Tibial artery (tissue), 4 donors: ENCODE data around the gene GTF2F2.

Experiments
- DNase-seq, 2 donors: peaks; one replicate each; pipeline ENCODE4 v3.0.0-alpha.2; 2019
- H3K27ac ChIP-seq, 2 donors: fragments of 200-600 bp; sonication (generic) in 1 of 2; 1 replicate in 1 of 2; 2 replicates in 1 of 2; pipeline ENCODE4 v1.5.1; 2018 to 2019; ENCODE audit warnings: mild to moderate bottlenecking in 1 of 2
- H3K27me3 ChIP-seq, 2 donors: fragments of 200-600 bp; sonication (generic) in 1 of 2; one replicate each; pipeline versions ENCODE4 v1.5.1 to v1.6.0; 2016 to 2019
- H3K36me3 ChIP-seq, 3 donors: fragments of 200-600 bp; sonication (generic) in 2 of 3; one replicate each; pipeline ENCODE4 v1.5.1; 2016 to 2019; ENCODE audit warnings: mild to moderate bottlenecking in 2 of 3
- H3K4me1 ChIP-seq, 4 donors: fragments of 200-600 bp; sonication (generic) in 2 of 4; 1 replicate in 3 of 4; 2 replicates in 1 of 4; pipeline ENCODE4 v1.5.1; 2016 to 2019
- H3K4me3 ChIP-seq, 2 donors: fragments of 200-600 bp; sonication (generic) in 1 of 2; 1 replicate in 1 of 2; 2 replicates in 1 of 2; pipeline ENCODE4 v1.5.1; 2018 to 2019; ENCODE audit warnings: mild to moderate bottlenecking in 2 of 2
- H3K9me3 ChIP-seq, 3 donors: fragments of 200-600 bp; sonication (generic) in 1 of 3; one replicate each; pipeline ENCODE4 v1.5.1; 2016 to 2019
- intact Hi-C: fragments of 100-400 bp; cut with DNase I; formaldehyde crosslinking; loops from one replicate; pipeline ENCODE4 v1.15.0; 2023; ENCODE audit warnings: low total_unique reads
- TF ChIP-seq, protein P1 (sequence below), 2 experiments: fragments of 200-600 bp in 1 of 2; fragments of 450-650 bp in 1 of 2; IDR thresholded peaks; one replicate each; pipeline ENCODE4 v1.5.1; 2017 to 2019; ENCODE audit warnings: antibody characterized with exemption in 2 of 2, mild to moderate bottlenecking in 1 of 2, moderate library complexity in 1 of 2

Gene GTF2F2

DNA sequence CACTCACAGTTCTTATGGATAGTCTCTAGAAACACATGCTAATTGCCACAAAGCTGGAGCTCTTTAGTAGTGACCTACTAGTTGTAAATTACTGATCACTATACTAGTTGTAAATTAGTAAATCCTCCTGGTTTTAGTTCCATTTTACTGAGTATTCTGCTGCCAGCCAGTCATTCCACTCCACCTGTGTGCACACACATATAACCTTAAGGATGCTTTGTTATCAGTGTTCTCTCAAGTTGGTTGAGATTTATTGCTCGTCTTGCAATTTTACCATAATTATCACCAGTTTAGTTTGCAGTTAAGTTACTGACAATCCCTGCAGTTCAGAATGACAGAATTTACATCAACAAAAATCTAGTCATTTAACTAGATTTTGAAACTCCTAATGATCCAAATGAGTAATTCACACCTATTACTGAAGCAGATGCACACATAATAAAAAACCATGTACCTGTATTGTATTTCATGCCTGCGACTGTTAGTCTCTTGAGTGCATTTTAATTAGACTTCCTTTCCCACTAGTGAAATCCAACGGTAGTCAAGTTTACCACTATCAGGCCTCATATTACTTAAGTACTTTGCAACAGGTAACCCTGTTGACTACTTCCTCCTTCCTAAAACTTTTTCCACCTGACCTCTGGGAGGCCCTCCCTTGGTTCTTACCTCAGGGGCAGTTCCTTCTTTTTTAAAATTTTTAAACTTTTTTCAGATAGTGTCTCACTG lies 213.1 kb downstream of the GTF2F2 start:
- no peaks in the 10 kb centered on the region for H3K9me3 ChIP-seq
- no peaks in the 10 kb centered on the region for H3K27me3 ChIP-seq
- DNase-seq: no peak
- H3K27ac ChIP-seq: peak overlapping the region in 1 of 2 donors; percentile 4
- intact Hi-C loops: no loop called here
- H3K36me3 ChIP-seq: peaks cover 32 to 51% (median 39%) of the 10 kb centered on the region in 3 donors
- H3K4me3 ChIP-seq: no peak overlapping the region
- TF ChIP-seq, protein P1, sequence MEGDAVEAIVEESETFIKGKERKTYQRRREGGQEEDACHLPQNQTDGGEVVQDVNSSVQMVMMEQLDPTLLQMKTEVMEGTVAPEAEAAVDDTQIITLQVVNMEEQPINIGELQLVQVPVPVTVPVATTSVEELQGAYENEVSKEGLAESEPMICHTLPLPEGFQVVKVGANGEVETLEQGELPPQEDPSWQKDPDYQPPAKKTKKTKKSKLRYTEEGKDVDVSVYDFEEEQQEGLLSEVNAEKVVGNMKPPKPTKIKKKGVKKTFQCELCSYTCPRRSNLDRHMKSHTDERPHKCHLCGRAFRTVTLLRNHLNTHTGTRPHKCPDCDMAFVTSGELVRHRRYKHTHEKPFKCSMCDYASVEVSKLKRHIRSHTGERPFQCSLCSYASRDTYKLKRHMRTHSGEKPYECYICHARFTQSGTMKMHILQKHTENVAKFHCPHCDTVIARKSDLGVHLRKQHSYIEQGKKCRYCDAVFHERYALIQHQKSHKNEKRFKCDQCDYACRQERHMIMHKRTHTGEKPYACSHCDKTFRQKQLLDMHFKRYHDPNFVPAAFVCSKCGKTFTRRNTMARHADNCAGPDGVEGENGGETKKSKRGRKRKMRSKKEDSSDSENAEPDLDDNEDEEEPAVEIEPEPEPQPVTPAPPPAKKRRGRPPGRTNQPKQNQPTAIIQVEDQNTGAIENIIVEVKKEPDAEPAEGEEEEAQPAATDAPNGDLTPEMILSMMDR (IDR thresholded peaks at IDR 0.05): no peak
- peaks cover 0 to 88% (median 56%) of the 10 kb centered on the region in 4 donors for H3K4me1 ChIP-seq
